Measurements from ENCODE around the gene TEX11.

DNA sequence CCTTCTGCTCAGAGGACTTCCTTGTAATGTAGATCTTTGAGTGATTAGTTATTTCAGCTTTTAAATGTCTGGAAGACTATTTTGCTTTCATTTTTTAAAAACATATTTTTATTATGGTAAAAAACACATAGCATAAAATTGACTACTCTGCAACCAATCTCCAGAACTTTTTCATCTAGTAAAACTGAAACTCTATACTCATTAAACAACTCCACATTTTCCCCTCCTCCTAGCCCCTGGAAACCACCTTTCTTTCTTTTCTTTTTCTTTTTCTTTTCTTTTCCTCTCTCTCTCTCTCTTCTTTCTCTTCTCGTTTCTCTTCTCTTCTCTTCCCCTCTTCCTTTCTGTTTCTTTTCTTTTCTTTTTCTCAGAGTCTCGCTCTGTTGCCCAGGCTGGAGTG is 233.2 kb downstream of the TEX11 start:
- TF ChIP-seq CTCF (IDR thresholded peaks at IDR 0.05) (no peak), POLR2A (IDR thresholded peaks at IDR 0.05) (no peak)
